Ovary (tissue), 3 donors: ENCODE data around the gene ANKRD40.

Experiments used
- EP300 ChIP-seq: sonication (generic); formaldehyde crosslinking; IDR thresholded peaks from one replicate; pipeline ENCODE4 v1.6.1; 2017; ENCODE audit warnings: antibody characterized with exemption
- POLR2A ChIP-seq: fragments of 450-650 bp; IDR thresholded peaks from one replicate; pipeline ENCODE4 v1.6.1; 2017; ENCODE audit warnings: antibody characterized with exemption, mild to moderate bottlenecking, moderate library complexity
- TF ChIP-seq, protein P1 (sequence below), 3 donors: fragments of 450-650 bp in 2 of 3; fragments of 200-600 bp in 1 of 3; IDR thresholded peaks; one replicate each; pipeline versions ENCODE4 v1.5.1 to v1.8.0; 2016 to 2022; ENCODE audit warnings: antibody characterized with exemption in 3 of 3, mild to moderate bottlenecking in 1 of 3
- donor health status: DM: no; HTN: no; CAD: no.

DNA sequence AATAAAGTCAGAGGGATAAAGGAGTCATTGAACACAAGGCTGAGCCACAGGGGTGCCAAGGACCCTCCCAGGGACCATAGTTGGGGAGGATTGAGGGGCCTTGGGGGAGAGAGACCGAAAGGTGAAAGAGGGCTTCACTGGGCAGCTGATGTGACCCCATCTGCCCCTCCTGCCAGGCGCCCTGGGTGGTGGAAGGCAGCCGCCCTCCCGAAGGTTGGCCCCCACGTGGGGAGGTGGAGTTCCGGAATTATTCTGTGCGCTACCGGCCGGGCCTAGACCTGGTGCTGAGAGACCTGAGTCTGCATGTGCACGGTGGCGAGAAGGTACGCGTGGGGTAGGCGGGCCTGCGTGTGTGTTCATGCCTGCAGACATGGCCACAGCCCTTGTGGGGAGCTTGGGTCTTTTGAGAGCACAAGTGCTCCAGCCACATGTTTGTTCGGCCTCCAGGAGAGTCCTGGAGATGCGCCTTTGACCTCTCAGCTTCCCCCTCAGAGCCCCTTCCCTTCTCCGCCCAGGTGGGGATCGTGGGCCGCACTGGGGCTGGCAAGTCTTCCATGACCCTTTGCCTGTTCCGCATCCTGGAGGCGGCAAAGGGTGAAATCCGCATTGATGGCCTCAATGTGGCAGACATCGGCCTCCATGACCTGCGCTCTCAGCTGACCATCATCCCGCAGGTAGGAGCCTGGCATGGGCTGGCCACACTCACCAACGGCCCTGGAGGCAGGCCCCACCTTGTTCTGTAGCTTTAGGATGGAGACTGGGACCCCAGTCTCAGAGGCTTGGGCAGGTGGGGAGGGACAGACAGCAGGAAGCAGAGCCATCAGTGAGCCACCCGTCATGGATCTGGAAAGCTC lies 24.1 kb downstream of the ANKRD40 start:
- TF ChIP-seq, protein P1, sequence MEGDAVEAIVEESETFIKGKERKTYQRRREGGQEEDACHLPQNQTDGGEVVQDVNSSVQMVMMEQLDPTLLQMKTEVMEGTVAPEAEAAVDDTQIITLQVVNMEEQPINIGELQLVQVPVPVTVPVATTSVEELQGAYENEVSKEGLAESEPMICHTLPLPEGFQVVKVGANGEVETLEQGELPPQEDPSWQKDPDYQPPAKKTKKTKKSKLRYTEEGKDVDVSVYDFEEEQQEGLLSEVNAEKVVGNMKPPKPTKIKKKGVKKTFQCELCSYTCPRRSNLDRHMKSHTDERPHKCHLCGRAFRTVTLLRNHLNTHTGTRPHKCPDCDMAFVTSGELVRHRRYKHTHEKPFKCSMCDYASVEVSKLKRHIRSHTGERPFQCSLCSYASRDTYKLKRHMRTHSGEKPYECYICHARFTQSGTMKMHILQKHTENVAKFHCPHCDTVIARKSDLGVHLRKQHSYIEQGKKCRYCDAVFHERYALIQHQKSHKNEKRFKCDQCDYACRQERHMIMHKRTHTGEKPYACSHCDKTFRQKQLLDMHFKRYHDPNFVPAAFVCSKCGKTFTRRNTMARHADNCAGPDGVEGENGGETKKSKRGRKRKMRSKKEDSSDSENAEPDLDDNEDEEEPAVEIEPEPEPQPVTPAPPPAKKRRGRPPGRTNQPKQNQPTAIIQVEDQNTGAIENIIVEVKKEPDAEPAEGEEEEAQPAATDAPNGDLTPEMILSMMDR (IDR thresholded peaks at IDR 0.05) = no peak
- TF ChIP-seq POLR2A = no peak
- no peak for TF ChIP-seq EP300
